PC-3 (cell line): ENCODE results near the gene HLA-DPA1. TPM values are rescaled to one million over a fixed set of nuclear protein-coding genes. Genes with fewer than 3 reads are reported as not detected.

ENCODE experiments used
- ATAC-seq: fragments of 200-7000 bp; cut with Tn5 transposase; 2 replicates; pipeline ENCODE4 v1.9.1; 2020; ENCODE audit warnings: mild to moderate bottlenecking, moderate library complexity
- BruUV-seq: library from RNA; stranded (reverse); fragments of 400-500 nt; replicated peaks from 2 replicates; lab custom pipeline; 2021; lab: Mats Ljungman, UMichigan
- CTCF ChIA-PET: fragments of 300-600 bp; sonication (Branson Sonifier 250); formaldehyde crosslinking; loops from one replicate; lab custom pipeline; 2022; ENCODE audit warnings: antibody characterized with exemption; lab: Charles Lee
- POLR2A ChIA-PET: fragments of 300-600 bp; sonication (Branson Sonifier 250); formaldehyde crosslinking; loops from one replicate; lab custom pipeline; 2022; ENCODE audit warnings: antibody characterized with exemption; ENCODE audit not compliant: unreplicated experiment; lab: Charles Lee
- DNase-seq: peaks from one replicate; pipeline ENCODE4 v3.0.0-alpha.2; 2015
- H2AFZ ChIP-seq: fragments of 300-600 bp; sonication (generic); 2 replicates; pipeline ENCODE4 v1.6.0; 2016; ENCODE audit warnings: antibody characterized with exemption, low read length
- H3F3A ChIP-seq: fragments of 300-600 bp; sonication (generic); one replicate; pipeline ENCODE4 v1.6.0; 2017; ENCODE audit warnings: antibody characterized with exemption, low read length, control low read depth, mild to moderate bottlenecking; ENCODE audit not compliant: unreplicated experiment
- H3K27ac ChIP-seq: fragments of 300-600 bp; sonication (generic); 2 replicates; pipeline ENCODE4 v1.5.1; 2016; ENCODE audit warnings: mild to moderate bottlenecking, low read length
- H3K27me3 ChIP-seq: fragments of 300-600 bp; sonication (generic); 2 replicates; pipeline ENCODE4 v1.6.1; 2016; ENCODE audit warnings: low read length, mixed read lengths
- H3K36me3 ChIP-seq: fragments of 300-600 bp; sonication (generic); 2 replicates; pipeline ENCODE4 v1.6.1; 2016; ENCODE audit warnings: low read depth, mixed run types, low read length, mixed read lengths
- H3K4me1 ChIP-seq: fragments of 300-600 bp; sonication (generic); 2 replicates; pipeline ENCODE4 v1.5.1; 2016; ENCODE audit warnings: low read length; ENCODE audit not compliant: insufficient read depth
- H3K4me2 ChIP-seq: fragments of 300-600 bp; sonication (generic); 2 replicates; pipeline ENCODE4 v1.6.0; 2016; ENCODE audit warnings: low read length
- H3K4me3 ChIP-seq: fragments of 300-600 bp; sonication (generic); 2 replicates; pipeline ENCODE4 v1.5.1; 2016; ENCODE audit warnings: mild to moderate bottlenecking, low read length, mixed read lengths
- H3K79me2 ChIP-seq: fragments of 300-600 bp; sonication (generic); 2 replicates; pipeline ENCODE4 v1.6.1; 2017; ENCODE audit warnings: low read length, mixed read lengths
- H3K9ac ChIP-seq: fragments of 300-600 bp; sonication (generic); 2 replicates; pipeline ENCODE4 v1.6.0; 2016; ENCODE audit warnings: mild to moderate bottlenecking, low read length
- H3K9me2 ChIP-seq: fragments of 300-600 bp; sonication (generic); replicated peaks from 2 replicates; pipeline ENCODE4 v1.6.1; 2016; ENCODE audit warnings: mixed run types, low read length, mixed read lengths
- H3K9me3 ChIP-seq: fragments of 300-600 bp; sonication (generic); 2 replicates; pipeline ENCODE4 v1.6.1; 2016; ENCODE audit warnings: low read length, mixed read lengths
- H4K20me1 ChIP-seq: fragments of 300-600 bp; sonication (generic); 2 replicates; pipeline ENCODE4 v1.6.1; 2016; ENCODE audit warnings: low read length, mixed read lengths
- EZH2 ChIP-seq: fragments of 300-600 bp; sonication (generic); IDR thresholded peaks from one replicate; pipeline ENCODE4 v1.6.1; 2017; ENCODE audit warnings: antibody characterized with exemption, mild to moderate bottlenecking, low read length; ENCODE audit not compliant: unreplicated experiment
- EZH2phosphoT487 ChIP-seq: fragments of 300-600 bp; sonication (generic); IDR thresholded peaks from 2 replicates; pipeline ENCODE4 v1.6.1; 2018; ENCODE audit warnings: mild to moderate bottlenecking, antibody characterized with exemption, low read length, borderline replicate concordance
- intact Hi-C: fragments of 100-400 bp; cut with micrococcal nuclease; formaldehyde crosslinking; loops from 2 replicates; pipeline ENCODE4 v1.9.0; 2023
- total RNA-seq: library from RNA; depleted of rRNA; stranded (reverse); fragments of >200 nt; gene quantifications from 2 replicates; pipeline ENCODE4 v1.2.3, GENCODE V29; 2014
- TF ChIP-seq, protein P1 (sequence below): fragments of 300-600 bp; sonication (generic); conservative IDR thresholded peaks from 2 replicates; pipeline ENCODE4 v1.5.1; 2017; ENCODE audit warnings: antibody characterized with exemption, low read depth, mild to moderate bottlenecking, low read length

The HLA-DPA1 gene
- total RNA-seq, 1 experiment from 2014 or later: not detected

- Histone ChIP-seq H3K9me2 (no peaks in the 10 kb centered on the region), H3K27me3 (peaks cover 12% of the 10 kb centered on the region), H3K4me1 (no peaks in the 10 kb centered on the region), H3K9me3 (no peaks in the 10 kb centered on the region), H3F3A (no peaks in the 10 kb centered on the region), H3K4me3 (no peak overlapping the region), H3K79me2 (no peaks in the 10 kb centered on the region), H3K4me2 (no peak overlapping the region), H3K36me3 (no peaks in the 10 kb centered on the region), H4K20me1 (no peaks in the 10 kb centered on the region), H3K9ac (no peak overlapping the region), H3K27ac (no peak overlapping the region), H2AFZ (no peak overlapping the region)
- ATAC-seq: no peak
- no TSS peak for BruUV-seq
- POLR2A ChIA-PET: no interaction called here
- CTCF ChIA-PET: no interaction called here
- intact Hi-C loops: no loop called here
- DNase-seq: no peak
- TF ChIP-seq, protein P1, sequence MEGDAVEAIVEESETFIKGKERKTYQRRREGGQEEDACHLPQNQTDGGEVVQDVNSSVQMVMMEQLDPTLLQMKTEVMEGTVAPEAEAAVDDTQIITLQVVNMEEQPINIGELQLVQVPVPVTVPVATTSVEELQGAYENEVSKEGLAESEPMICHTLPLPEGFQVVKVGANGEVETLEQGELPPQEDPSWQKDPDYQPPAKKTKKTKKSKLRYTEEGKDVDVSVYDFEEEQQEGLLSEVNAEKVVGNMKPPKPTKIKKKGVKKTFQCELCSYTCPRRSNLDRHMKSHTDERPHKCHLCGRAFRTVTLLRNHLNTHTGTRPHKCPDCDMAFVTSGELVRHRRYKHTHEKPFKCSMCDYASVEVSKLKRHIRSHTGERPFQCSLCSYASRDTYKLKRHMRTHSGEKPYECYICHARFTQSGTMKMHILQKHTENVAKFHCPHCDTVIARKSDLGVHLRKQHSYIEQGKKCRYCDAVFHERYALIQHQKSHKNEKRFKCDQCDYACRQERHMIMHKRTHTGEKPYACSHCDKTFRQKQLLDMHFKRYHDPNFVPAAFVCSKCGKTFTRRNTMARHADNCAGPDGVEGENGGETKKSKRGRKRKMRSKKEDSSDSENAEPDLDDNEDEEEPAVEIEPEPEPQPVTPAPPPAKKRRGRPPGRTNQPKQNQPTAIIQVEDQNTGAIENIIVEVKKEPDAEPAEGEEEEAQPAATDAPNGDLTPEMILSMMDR: no peak
- TF ChIP-seq EZH2 (no peak), EZH2phosphoT487 (no peak)
Measured at GRCh38 chr6:33095681-33096080, 22.2 kb upstream of the HLA-DPA1 start.

DNA sequence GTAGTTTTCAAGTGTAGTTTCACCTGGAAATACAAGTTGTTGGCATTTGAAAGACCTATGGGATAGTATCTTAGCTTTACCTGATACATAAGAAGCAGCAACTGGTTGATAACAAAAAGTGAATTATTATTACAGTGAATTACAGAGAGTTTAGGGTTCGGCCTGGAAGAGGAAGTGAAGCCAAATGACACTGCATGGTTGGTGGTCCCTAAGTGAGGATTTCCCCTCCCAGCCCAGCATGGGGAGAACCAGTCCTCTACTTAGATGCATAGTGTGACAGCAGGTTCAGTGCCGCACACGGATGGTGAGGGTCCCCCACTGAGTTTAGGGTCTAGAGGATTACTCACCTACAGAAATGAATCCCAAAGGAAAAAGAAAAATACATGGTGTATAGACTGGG is 20.4 kb upstream of the HLA-DPA1 start:
- no peak for DNase-seq
- no peak overlapping the region for H3K4me2 ChIP-seq
- no peak overlapping the region for H3K9ac ChIP-seq
- no peak for TF ChIP-seq EZH2phosphoT487
- no peak overlapping the region for H3K27ac ChIP-seq
- H3K36me3 ChIP-seq: no peaks in the 10 kb centered on the region
- CTCF ChIA-PET: no interaction called here
- H3K79me2 ChIP-seq: no peaks in the 10 kb centered on the region
- no peaks in the 10 kb centered on the region for H3K9me2 ChIP-seq
- H3K4me3 ChIP-seq: no peak overlapping the region
- BruUV-seq: no TSS peak
- peaks cover 28% of the 10 kb centered on the region for H3K27me3 ChIP-seq
- no peaks in the 10 kb centered on the region for H3F3A ChIP-seq
- POLR2A ChIA-PET: no interaction called here
- ATAC-seq: no peak
- H2AFZ ChIP-seq: no peak overlapping the region
- no peaks in the 10 kb centered on the region for H4K20me1 ChIP-seq
- intact Hi-C loops: loop anchor here (2.0 kb wide), 1 partner anchor 79 kb away; no protein-coding TSS in a partner anchor
- 0 out of 2 replicates have a peak, but pooled peaks cover 3% of the 10 kb centered on the region for H3K4me1 ChIP-seq
- H3K9me3 ChIP-seq: no peaks in the 10 kb centered on the region

DNA sequence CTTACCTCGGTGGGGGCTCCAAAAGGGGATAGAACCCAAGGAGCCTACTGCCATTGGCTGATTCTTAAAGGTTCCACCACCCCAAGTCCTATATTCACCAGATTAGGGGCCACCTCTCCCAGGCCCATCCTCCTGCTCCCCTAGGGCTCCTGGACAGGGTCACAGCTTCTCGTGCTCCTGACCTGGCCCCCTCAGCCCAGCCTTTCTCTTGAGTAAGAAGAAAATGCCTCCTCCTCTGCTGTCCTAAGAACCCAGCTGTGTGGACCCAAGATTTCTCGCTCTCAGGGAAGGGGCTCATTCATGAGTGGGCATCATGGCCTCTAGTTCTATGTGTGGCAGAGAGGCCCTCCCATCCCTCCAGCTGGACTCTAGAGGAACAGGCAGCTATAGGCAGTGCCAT is 18.9 kb upstream of the HLA-DPA1 start:
- Histone ChIP-seq H3K4me3 (no peak overlapping the region), H3K27ac (no peak overlapping the region), H3K9me2 (no peaks in the 10 kb centered on the region), H3F3A (no peaks in the 10 kb centered on the region), H3K9me3 (no peaks in the 10 kb centered on the region), H3K9ac (no peak overlapping the region), H2AFZ (no peak overlapping the region), H4K20me1 (no peaks in the 10 kb centered on the region), H3K79me2 (no peaks in the 10 kb centered on the region), H3K36me3 (no peaks in the 10 kb centered on the region), H3K4me1 (0 out of 2 replicates have a peak, but pooled peaks cover 4% of the 10 kb centered on the region), H3K27me3 (peaks cover 28% of the 10 kb centered on the region), H3K4me2 (no peak overlapping the region)
- intact Hi-C loops: loop anchor here (2.0 kb wide), 1 partner anchor 78 kb away; no protein-coding TSS in a partner anchor
- no peak for DNase-seq
- no TSS peak for BruUV-seq
- CTCF ChIA-PET: no interaction called here
- POLR2A ChIA-PET: no interaction called here
- ATAC-seq: no peak
- TF ChIP-seq, protein P1: no peak
- no peak for TF ChIP-seq EZH2phosphoT487
- TF ChIP-seq EZH2: no peak
